ENCODE data around the gene CTNND2. TPM values are rescaled to one million over a fixed set of nuclear protein-coding genes. Genes with fewer than 3 reads are reported as not detected.

The CTNND2 gene
- total RNA-seq = not detected in 2 replicates

GRCh38 chr5:11904265-11904906 lies at the start of gene CTNND2:
CTNND2 (minus strand) TSS chr5:11904446; CDS start chr5:11903853, 593 bp downstream.

Small RNA genes lying within 50 kb of the gene (small RNA-seq; reads per million reads assigned to genes)
- not detected for gene RNU6-429P
